NCI-H1417 (cell line): ENCODE measurements around the gene SLK.

ENCODE experiments used
- DNase-seq, 3 experiments: peaks; one replicate each; lab custom pipeline; 2025; lab: John Stamatoyannopoulos, UW

The SLK gene

DNA sequence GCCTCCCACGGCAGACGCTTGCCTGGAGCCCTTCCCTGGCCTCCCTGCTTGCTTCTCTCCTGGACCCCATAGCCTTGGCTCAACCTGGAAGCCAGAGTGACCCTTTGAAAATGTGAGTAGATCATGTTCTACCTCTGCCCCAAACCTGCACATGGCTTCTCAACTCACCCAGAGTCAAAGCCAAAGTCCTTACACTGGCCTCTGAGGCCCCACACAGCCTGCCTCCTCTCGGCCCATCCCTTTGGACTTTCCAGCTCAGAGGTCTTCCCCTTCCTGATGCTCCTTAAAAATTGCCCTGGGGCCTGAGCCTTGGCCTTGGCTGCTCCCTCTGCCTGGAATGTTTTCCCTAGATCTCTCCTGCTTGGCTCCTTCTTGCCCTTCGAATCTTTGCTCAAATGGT, 86.3 kb downstream of the SLK start:
- no peak for DNase-seq

DNA sequence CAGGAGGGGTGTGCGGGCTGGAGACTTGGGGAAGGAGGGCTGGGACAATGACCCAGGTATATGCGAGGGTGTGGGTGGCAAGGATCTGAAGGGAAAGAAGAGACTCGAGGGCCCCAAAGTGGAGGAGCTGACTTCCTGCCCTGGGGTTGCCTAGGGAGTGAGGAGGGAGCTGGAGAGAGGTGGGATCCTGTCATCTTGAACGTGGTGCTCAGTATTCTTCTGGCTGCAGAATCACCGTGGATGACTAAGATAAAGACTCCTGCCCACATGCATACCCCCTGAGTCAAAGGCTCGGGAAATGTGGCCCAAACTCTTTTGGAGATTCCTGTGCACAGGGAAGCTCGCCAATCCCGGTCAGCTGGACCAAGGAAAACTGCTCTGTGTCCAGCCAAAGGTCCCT, 87.5 kb downstream of the SLK start:
- DNase-seq = no peak

- no peak for DNase-seq
These were observed 89.8 kb downstream of the SLK start for GRCh38 chr10:104056619-104057273.

GRCh38 chr10:104057717-104058116, 90.8 kb downstream of the SLK start:
- DNase-seq = no peak

GRCh38 chr10:104059364-104059763, 92.4 kb downstream of the SLK start:
- no peak for DNase-seq

DNA sequence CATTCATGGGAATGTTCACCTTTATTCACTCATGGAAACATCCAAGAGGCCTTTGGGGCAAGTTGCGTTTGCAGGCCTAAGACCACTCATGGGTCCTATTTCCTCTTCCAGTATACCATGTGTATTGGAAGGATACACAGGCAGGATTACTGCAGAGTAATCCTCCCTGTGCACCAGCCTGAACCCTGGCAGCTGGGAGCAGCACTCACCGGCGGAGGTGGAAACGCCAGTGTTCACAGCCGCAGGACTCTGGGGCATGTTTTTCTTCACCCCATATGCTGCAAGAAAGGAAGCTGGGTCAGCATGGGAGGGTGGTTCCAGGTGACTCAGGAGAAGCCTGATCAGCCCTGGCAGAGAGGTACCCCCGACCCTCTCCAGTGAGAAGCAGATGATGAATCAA, 94.3 kb downstream of the SLK start:
- no peak for DNase-seq

DNA sequence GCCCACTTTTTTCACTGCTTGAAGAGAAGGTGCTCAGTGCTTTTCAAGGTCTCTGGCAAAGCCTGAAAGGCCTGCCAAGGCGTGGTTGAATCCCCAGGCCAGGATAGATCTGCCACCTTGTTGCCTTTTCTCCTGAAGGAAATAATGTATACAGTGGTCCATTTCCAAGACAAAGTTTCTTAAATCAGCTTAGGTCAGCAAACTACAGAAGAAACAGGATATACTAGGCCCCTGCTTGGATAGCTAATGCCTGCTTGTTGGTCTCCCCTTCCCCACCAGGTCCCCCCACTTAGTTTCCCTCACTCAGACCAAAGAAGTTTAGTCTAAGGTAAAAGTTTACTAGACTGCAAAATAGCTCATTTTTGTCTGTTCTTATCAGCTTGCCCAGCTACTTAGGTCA, 98.8 kb downstream of the SLK start:
- DNase-seq = no peak

- no peak for DNase-seq
These were observed 100.0 kb downstream of the SLK start for GRCh38 chr10:104066945-104067344.

- peak in 1 of 3 experiments; percentile 21 for DNase-seq
These were observed 100.6 kb downstream of the SLK start for GRCh38 chr10:104067525-104067924.

DNA sequence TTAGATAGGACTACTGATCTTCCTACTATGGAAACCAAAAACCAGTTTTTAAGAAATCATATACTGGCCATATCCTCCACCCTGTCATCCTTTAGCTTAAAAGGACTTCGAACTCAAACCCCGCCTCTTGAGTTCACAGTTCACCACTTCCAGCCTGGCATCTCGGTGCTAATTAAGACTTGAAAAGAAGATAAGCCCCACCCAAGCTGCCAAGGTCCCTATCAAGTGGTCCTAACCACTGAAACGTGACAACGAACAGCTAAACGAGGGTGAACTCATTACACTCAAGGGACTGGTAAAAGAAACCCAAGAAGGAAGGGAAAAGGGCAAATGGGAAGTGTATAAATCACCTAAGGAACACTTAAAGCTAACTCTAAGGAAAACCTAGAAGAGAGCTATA, 102.7 kb downstream of the SLK start:
- no peak for DNase-seq

DNA sequence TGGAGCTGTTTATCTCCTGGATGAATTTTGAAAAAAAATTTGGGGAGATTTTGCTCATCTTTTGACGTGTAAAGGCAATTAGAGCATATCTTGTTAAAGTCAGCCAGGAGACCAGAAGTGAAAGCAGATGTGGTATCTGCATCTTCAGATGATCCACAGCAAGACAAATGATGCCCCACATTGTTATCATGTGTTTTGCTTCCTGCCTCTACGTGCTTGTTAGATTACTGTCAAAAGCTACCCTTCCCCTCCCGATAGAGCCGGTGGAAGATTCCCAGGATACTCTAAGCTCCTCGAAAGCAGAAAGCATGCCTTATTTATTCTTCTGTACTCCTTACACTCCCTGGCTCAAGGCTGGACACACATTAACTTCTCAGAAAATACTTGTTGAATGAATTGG, 105.8 kb downstream of the SLK start:
- no peak for DNase-seq

DNA sequence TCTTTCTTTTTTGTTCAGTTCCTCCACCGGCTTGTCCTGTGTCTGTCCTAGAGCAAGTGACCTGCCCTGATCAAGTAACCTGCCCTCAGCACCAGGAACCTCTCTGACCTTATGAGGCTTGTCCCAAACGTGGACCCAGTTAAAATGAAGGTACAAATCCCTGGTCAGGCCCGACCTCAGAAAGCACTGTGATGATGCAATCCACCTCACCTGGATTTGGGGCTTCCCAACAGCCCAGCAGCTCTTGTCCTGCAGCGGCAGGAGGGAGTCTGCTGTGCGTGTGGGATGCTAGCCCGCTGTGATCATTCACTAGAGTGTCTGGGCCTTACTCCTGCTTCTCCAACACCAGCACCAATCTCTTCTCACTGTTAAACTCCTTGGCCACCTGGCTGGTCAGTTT, 107.6 kb downstream of the SLK start:
- no peak for DNase-seq

DNA sequence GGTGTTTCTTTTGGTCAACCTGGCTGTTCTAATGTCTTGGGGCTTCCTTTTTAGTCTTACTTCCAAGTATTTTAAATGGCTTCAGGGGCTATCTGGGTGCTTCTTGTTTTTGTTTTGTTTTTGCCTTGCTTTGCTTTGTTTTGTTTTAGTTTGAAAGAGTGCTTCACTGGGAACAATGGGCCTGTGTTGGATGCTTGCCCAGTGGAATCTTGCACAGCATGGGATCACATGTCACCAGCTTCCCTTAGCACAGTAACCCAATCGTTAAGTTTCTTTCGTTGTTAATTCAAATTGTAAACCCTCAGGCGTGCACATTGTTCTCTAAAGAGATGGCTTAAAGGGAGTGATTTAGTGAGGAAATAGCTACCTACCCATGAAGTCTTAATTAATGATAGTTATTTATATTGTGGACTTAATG, 109.8 kb downstream of the SLK start:
- DNase-seq = peak; percentile 55 to 96 (median 81)

DNA sequence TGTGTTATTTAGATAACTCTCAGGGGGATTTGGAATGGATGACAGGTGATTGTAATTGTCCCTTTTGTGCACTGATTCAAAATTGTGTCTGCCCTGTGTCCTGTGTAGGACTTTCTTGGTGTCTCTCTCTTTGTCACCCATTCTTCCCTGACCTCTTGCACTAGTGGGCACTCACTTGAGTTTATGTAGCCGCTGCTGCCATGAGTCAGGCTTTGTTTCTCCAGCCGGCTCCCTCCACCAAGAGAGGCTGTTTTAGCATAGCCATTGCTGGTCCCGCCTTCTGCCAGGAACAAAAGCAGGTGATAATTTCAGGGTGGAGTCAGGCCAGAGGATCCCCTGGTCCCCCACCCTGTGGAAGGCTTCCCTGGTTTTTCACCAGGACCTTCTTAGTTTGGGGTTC, 110.3 kb downstream of the SLK start:
- peak in 1 of 3 experiments; percentile 28 for DNase-seq

DNA sequence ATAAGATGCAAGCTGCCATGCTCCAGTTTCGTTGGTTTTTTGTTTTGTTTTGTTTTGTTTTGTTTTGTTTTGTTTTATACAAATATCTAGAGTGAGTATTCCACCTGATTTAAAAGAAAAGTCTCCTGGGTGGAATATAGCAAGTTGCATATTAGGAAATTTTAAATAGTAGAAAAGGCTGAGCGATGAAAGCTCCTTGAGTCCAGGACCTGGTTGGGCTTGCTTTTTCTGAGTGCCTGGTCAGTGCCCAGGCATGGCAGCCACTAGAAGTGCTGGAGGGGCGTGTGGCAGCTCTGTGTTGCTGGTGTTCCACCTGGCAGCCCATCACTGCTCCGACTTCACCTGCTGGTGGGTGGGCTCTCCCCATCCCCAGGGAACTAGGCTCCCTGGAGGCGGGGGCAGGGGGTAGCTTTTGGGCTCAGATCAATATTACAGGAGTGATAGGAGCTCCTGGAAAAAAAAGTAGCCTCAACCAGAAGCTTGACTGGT, 110.8 kb downstream of the SLK start:
- DNase-seq = peak in 1 of 3 experiments; percentile 43
